ENCODE measurements around the gene SH3RF3. TPM values are rescaled to one million over a fixed set of nuclear protein-coding genes. Genes with fewer than 3 reads are reported as not detected.
"Not testable (repeated sequence)": the region's sequence is repeated elsewhere in the genome, so short reads cannot be mapped to it uniquely, and the experiment has no call there.

SH3RF3 gene
- total RNA-seq, 2 donors from 2014 or later = 1.4 to 17.0 TPM

- H3K9me3 ChIP-seq = no peaks in the 10 kb centered on the region
- no peak for DNase-seq (ENCODE audit: low spot score)
- no peaks in the 10 kb centered on the region for H3K4me1 ChIP-seq (replicated peaks)
- no peak overlapping the region for H3K27ac ChIP-seq
- 99% methylated on average over 5 of the region's 5 CpGs for WGBS
- TF ChIP-seq POLR2AphosphoS5 (IDR thresholded peaks at IDR 0.05) = no peak
- TF ChIP-seq CTCF (IDR thresholded peaks at IDR 0.05) = no peak
- TF ChIP-seq POLR2A (IDR thresholded peaks at IDR 0.05) = no peak
- no peaks in the 10 kb centered on the region for H3K27me3 ChIP-seq (replicated peaks; ENCODE audit: insufficient read depth)
- no peak overlapping the region for H3K4me3 ChIP-seq
- intact Hi-C loops (cut with DNase I) = no loop called here
- no peaks in the 10 kb centered on the region for H3K36me3 ChIP-seq
Measured at GRCh38 chr2:109157563-109158105, 28.6 kb downstream of the SH3RF3 start.

DNA sequence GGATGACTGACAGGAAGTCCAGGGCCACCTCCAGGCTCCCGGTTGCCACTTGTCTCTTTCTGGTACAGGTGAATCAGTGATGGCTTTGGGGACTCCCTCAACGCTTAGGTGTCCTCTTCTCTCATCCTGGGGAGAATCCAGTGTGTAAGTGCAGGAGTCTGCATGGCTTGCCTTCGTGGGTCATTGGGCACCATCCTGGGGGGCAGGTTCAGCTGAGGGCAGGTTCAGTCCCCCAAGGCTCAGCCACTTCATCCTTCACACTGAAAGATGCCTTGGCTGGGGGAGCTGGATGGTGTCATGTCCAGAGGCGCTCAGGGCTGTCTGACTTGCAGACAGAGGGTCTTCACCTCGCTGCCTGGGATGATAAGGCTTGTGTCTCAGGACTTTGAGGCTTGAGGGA, 29.2 kb downstream of the SH3RF3 start:
- 98% methylated on average over 5 of the region's 5 CpGs for WGBS
- Histone ChIP-seq H3K27me3 (replicated peaks; ENCODE audit: insufficient read depth) (no peaks in the 10 kb centered on the region), H3K27ac (no peak overlapping the region), H3K4me1 (replicated peaks) (no peaks in the 10 kb centered on the region), H3K9me3 (no peaks in the 10 kb centered on the region), H3K36me3 (no peaks in the 10 kb centered on the region), H3K4me3 (no peak overlapping the region)
- intact Hi-C loops (cut with DNase I) = no loop called here
- no peak for TF ChIP-seq POLR2AphosphoS5 (IDR thresholded peaks at IDR 0.05)
- no peak for TF ChIP-seq POLR2A (IDR thresholded peaks at IDR 0.05)
- TF ChIP-seq CTCF (IDR thresholded peaks at IDR 0.05) = no peak
- DNase-seq (ENCODE audit: low spot score) = no peak

- 72% methylated on average over 13 of the region's 13 CpGs for WGBS
- H3K36me3 ChIP-seq = no peaks in the 10 kb centered on the region
- H3K9me3 ChIP-seq = no peaks in the 10 kb centered on the region
- no peaks in the 10 kb centered on the region for H3K27me3 ChIP-seq (replicated peaks; ENCODE audit: insufficient read depth)
- no peaks in the 10 kb centered on the region for H3K4me1 ChIP-seq (replicated peaks)
- no peak overlapping the region for H3K4me3 ChIP-seq
- no peak for DNase-seq (ENCODE audit: low spot score)
- no peak for TF ChIP-seq POLR2A (IDR thresholded peaks at IDR 0.05)
- H3K27ac ChIP-seq = no peak overlapping the region
- intact Hi-C loops (cut with DNase I) = no loop called here
Measured at GRCh38 chr2:109159096-109159495, 30.1 kb downstream of the SH3RF3 start.

DNA sequence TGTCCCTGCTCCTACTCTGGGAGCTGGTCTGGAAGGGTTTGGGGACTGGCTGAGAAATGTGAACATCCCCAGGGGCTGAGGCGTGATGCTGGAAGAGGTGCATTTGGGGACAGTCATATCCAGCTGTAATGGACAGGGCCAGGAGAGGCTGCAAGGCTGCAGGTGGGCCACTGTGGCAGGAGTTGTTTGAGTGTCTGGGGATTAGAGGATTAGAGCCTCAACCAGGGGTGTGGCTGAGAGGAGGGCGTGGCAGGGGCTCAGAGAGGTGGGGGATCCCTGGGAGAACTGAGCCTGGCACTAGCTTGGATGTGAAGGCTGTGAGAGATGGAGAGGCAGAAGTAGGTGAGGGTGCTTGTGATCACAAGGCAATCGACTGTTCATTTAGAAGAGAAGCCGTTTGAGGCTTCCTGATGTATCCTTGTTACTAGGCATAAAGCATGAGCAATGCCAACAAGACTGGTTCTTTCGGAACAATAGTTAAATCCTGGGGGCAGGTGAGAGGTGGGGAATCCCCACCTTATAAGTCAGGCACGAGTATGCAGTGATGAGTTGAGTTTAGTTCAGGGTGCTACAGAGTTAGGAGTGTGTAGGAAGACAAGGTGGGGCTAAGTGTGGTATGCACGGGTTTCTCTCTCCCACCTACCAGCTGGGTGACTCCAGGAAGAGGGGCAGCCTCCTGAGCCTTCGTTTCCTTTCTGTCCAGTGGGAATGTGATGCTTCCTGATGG, 31.9 kb downstream of the SH3RF3 start:
- intact Hi-C loops (cut with DNase I) = no loop called here
- H3K9me3 ChIP-seq = no peaks in the 10 kb centered on the region
- H3K27me3 ChIP-seq (replicated peaks; ENCODE audit: insufficient read depth) = no peaks in the 10 kb centered on the region
- 77% methylated on average over 8 of the region's 8 CpGs for WGBS
- H3K36me3 ChIP-seq = no peaks in the 10 kb centered on the region
- TF ChIP-seq POLR2AphosphoS5 (IDR thresholded peaks at IDR 0.05) (no peak), POLR2A (IDR thresholded peaks at IDR 0.05) (no peak), CTCF (IDR thresholded peaks at IDR 0.05) (no peak)
- H3K4me1 ChIP-seq (replicated peaks) = no peaks in the 10 kb centered on the region
- no peak overlapping the region for H3K27ac ChIP-seq
- H3K4me3 ChIP-seq = no peak overlapping the region
- no peak for DNase-seq (ENCODE audit: low spot score)

DNA sequence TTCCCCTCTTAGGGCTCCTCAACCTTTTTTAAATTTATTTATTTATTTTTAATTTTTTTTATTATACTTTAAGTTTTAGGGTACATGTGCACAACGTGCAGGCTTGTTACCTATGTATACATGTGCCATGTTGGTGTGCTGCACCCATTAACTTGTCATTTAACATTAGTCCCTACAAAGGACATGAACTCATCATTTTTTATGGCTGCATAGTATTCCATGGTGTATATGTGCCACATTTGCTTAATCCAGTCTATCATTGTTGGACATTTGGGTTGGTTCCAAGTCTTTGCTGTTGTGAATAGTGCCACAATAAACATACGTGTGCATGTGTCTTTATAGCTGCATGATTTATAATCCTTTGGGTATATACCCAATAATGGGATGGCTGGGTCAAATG, 33.4 kb downstream of the SH3RF3 start:
- H3K27me3 ChIP-seq (replicated peaks; ENCODE audit: insufficient read depth); H3K36me3 ChIP-seq; H3K4me3 ChIP-seq; H3K9me3 ChIP-seq; H3K27ac ChIP-seq; H3K4me1 ChIP-seq (replicated peaks); DNase-seq (ENCODE audit: low spot score); intact Hi-C loops (cut with DNase I): not testable (repeated sequence)
- WGBS = 84% methylated on average over 2 of the region's 2 CpGs

DNA sequence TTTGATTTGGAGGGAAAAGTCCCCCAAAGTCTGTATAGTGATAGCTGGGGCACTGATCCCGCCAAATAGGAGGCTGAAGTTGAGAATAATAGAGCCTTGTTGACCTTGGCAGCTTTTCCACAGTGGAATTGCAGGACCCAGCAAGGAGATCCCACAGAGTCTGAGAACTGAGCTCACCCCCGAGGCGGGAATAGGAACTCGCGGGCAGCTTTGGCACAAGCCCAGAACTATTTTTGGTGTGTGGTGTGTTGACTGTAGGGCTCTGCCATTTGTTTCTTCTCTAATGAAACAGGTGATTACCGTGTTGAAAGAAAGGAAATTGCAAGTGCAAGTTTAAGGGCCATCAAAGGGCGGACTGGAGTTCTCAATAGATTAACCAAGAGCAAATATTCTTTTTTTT, 34.0 kb downstream of the SH3RF3 start:
- Histone ChIP-seq H3K27me3 (replicated peaks; ENCODE audit: insufficient read depth) (no peaks in the 10 kb centered on the region), H3K9me3 (no peaks in the 10 kb centered on the region), H3K4me3 (no peak overlapping the region), H3K36me3 (no peaks in the 10 kb centered on the region), H3K4me1 (replicated peaks) (no peaks in the 10 kb centered on the region), H3K27ac (no peak overlapping the region)
- WGBS = 34% methylated on average over 7 of the region's 7 CpGs
- DNase-seq (ENCODE audit: low spot score) = no peak
- intact Hi-C loops (cut with DNase I) = no loop called here
- TF ChIP-seq POLR2A (IDR thresholded peaks at IDR 0.05) = no peak
- no peak for TF ChIP-seq CTCF (IDR thresholded peaks at IDR 0.05)
- TF ChIP-seq POLR2AphosphoS5 (IDR thresholded peaks at IDR 0.05) = no peak
